H1 (cell line): ENCODE results near the gene STAU1. TPM values are rescaled to one million over a fixed set of nuclear protein-coding genes. Genes with fewer than 3 reads are reported as not detected.

Source experiments
- CTCF ChIA-PET: fragments of 300-600 bp; sonication (Branson Sonifier 250); formaldehyde crosslinking; loops from one replicate; lab custom pipeline; 2021; ENCODE audit not compliant: partially characterized antibody; lab: Charles Lee
- POLR2A ChIA-PET: fragments of 300-600 bp; sonication (Branson Sonifier 250); formaldehyde crosslinking; loops from one replicate; lab custom pipeline; 2021; ENCODE audit warnings: inconsistent platforms; ENCODE audit not compliant: partially characterized antibody; lab: Charles Lee
- DNase-seq, 2 experiments: peaks; one replicate each; pipeline versions ENCODE4 v3.0.0 to v3.0.0-alpha.2; 2010 to 2022; ENCODE audit warnings: low spot score in 2 of 2, low read depth in 1 of 2, mixed read lengths in 1 of 2
- FAIRE-seq: peaks from 2 replicates; lab custom pipeline; 2011; peaks lifted over from hg19 to GRCh38; lab: Jason Lieb, UNC
- H2AFZ ChIP-seq: 2 replicates; pipeline ENCODE4 v1.8.1; 2012; ENCODE audit warnings: low read length, inconsistent platforms
- H2AK5ac ChIP-seq: 2 replicates; pipeline ENCODE4 v1.6.1; 2013; ENCODE audit warnings: low read depth, low read length
- H2BK120ac ChIP-seq: replicated peaks from 2 replicates; pipeline ENCODE3; 2013; ENCODE audit warnings: low read depth, low read length, inconsistent platforms
- H2BK12ac ChIP-seq: 2 replicates; pipeline ENCODE4 v1.6.1; 2013; ENCODE audit warnings: low read depth, low read length
- H2BK15ac ChIP-seq: 2 replicates; pipeline ENCODE4 v1.6.1; 2013; ENCODE audit warnings: low read length
- H2BK20ac ChIP-seq: 2 replicates; pipeline ENCODE4 v1.6.1; 2013; ENCODE audit warnings: low read length
- H2BK5ac ChIP-seq: 2 replicates; pipeline ENCODE4 v1.6.1; 2013; ENCODE audit warnings: low read depth, low read length
- H3K14ac ChIP-seq: 2 replicates; pipeline ENCODE4 v1.6.1; 2013; ENCODE audit warnings: inconsistent platforms; ENCODE audit not compliant: insufficient read length
- H3K18ac ChIP-seq: 2 replicates; pipeline ENCODE4 v1.6.1; 2013; ENCODE audit warnings: low read length; ENCODE audit errors: extremely low read depth
- H3K23ac ChIP-seq: 2 replicates; pipeline ENCODE4 v1.6.1; 2013; ENCODE audit warnings: inconsistent platforms; ENCODE audit not compliant: insufficient read length
- H3K23me2 ChIP-seq: 2 replicates; pipeline ENCODE4 v1.6.1; 2013; ENCODE audit warnings: low read depth, low read length
- H3K27ac ChIP-seq: 2 replicates; pipeline ENCODE4 v1.6.1; 2011; ENCODE audit warnings: low read depth, low read length, inconsistent platforms
- H3K27me3 ChIP-seq, 4 experiments: replicated peaks in 1 of 4; 1 replicate in 1 of 4; 2 replicates in 3 of 4; pipeline versions ENCODE4 v1.6.1 to v1.8.1; 2011 to 2013; ENCODE audit warnings: low read length in 3 of 4, mild to moderate bottlenecking in 3 of 4, inconsistent platforms in 2 of 4, mixed read lengths in 2 of 4, moderate library complexity in 1 of 4; ENCODE audit not compliant: control insufficient read depth in 3 of 4, insufficient read depth in 3 of 4; ENCODE audit errors: extremely low read depth in 1 of 4
- H3K36me3 ChIP-seq, 4 experiments: 2 replicates each; pipeline versions ENCODE4 v1.6.1 to v1.8.1; 2011 to 2013; ENCODE audit warnings: mild to moderate bottlenecking in 4 of 4, low read length in 3 of 4, moderate library complexity in 2 of 4, control low read depth in 1 of 4, inconsistent platforms in 1 of 4; ENCODE audit not compliant: insufficient read depth in 4 of 4, control insufficient read depth in 2 of 4
- H3K4ac ChIP-seq: replicated peaks from 2 replicates; pipeline ENCODE3; 2013; ENCODE audit warnings: low read length, low read depth, mixed read lengths, inconsistent platforms; ENCODE audit not compliant: insufficient read length
- H3K4me1 ChIP-seq, 4 experiments: replicated peaks in 1 of 4; 1 replicate in 1 of 4; 2 replicates in 3 of 4; pipeline versions ENCODE4 v1.6.1 to v1.8.1; 2011 to 2013; ENCODE audit warnings: low read length in 3 of 4, inconsistent platforms in 2 of 4, mixed read lengths in 1 of 4; ENCODE audit not compliant: insufficient read depth in 4 of 4, control insufficient read depth in 3 of 4
- H3K4me2 ChIP-seq, 2 experiments: 2 replicates each; pipeline versions ENCODE4 v1.6.1 to v1.8.1; 2011 to 2013; ENCODE audit warnings: low read depth in 2 of 2, low read length in 2 of 2, control low read depth in 1 of 2, inconsistent platforms in 1 of 2, mild to moderate bottlenecking in 1 of 2; ENCODE audit not compliant: insufficient read depth in 1 of 2
- H3K4me3 ChIP-seq, 4 experiments: fragments of 200-600, 300-600 bp in 1 of 4; sonication (generic), shearing (Covaris generic), sonication (Bioruptor Twin) in 1 of 4; 2 replicates each; pipeline versions ENCODE4 v1.5.1 to v1.8.1; 2011 to 2016; ENCODE audit warnings: low read length in 4 of 4, low read depth in 3 of 4, control low read depth in 2 of 4, inconsistent platforms in 2 of 4, mild to moderate bottlenecking in 2 of 4, mixed read lengths in 1 of 4, moderate library complexity in 1 of 4; ENCODE audit not compliant: insufficient read depth in 2 of 4; ENCODE audit errors: extremely low read depth in 1 of 4
- H3K56ac ChIP-seq: replicated peaks from 2 replicates; pipeline ENCODE3; 2013; ENCODE audit warnings: low read depth, mild to moderate bottlenecking, mixed read lengths, low read length, inconsistent platforms; ENCODE audit not compliant: insufficient read length
- H3K79me1 ChIP-seq: 2 replicates; pipeline ENCODE4 v1.6.1; 2013; ENCODE audit warnings: low read depth, low read length, control low read depth
- H3K79me2 ChIP-seq, 2 experiments: 2 replicates each; pipeline versions ENCODE4 v1.6.1 to v1.8.1; 2012 to 2013; ENCODE audit warnings: low read length in 2 of 2, mild to moderate bottlenecking in 2 of 2, inconsistent platforms in 1 of 2; ENCODE audit not compliant: insufficient read depth in 2 of 2, control insufficient read depth in 1 of 2
- H3K9ac ChIP-seq, 4 experiments: replicated peaks in 1 of 4; 1 replicate in 1 of 4; 2 replicates in 3 of 4; pipeline versions ENCODE4 v1.6.1 to v1.8.1; 2011 to 2013; ENCODE audit warnings: low read depth in 3 of 4, low read length in 3 of 4, control low read depth in 2 of 4, mild to moderate bottlenecking in 2 of 4, moderate library complexity in 2 of 4, inconsistent platforms in 1 of 4; ENCODE audit errors: extremely low read depth in 1 of 4
- H3K9me3 ChIP-seq, 2 experiments: 2 replicates each; pipeline versions ENCODE4 v1.6.1 to v1.8.1; 2012 to 2013; ENCODE audit warnings: mild to moderate bottlenecking in 2 of 2, moderate library complexity in 2 of 2, control low read depth in 1 of 2, inconsistent platforms in 1 of 2, low read depth in 1 of 2, low read length in 1 of 2, mixed read lengths in 1 of 2; ENCODE audit not compliant: insufficient read depth in 2 of 2
- H4K20me1 ChIP-seq, 2 experiments: replicated peaks in 1 of 2; 2 replicates each; pipeline versions ENCODE3 to v1.8.1; 2011 to 2013; ENCODE audit warnings: inconsistent platforms in 2 of 2, low read length in 2 of 2, mild to moderate bottlenecking in 1 of 2; ENCODE audit not compliant: insufficient read depth in 2 of 2, control insufficient read depth in 1 of 2
- H4K5ac ChIP-seq: 2 replicates; pipeline ENCODE4 v1.6.1; 2013; ENCODE audit warnings: low read length, low read depth, mixed read lengths, inconsistent platforms; ENCODE audit not compliant: insufficient read length
- H4K8ac ChIP-seq: 2 replicates; pipeline ENCODE4 v1.8.0; 2013; ENCODE audit warnings: mild to moderate bottlenecking, moderate library complexity, low read length, inconsistent platforms; ENCODE audit not compliant: insufficient read depth; ENCODE audit errors: extremely low read depth
- H4K91ac ChIP-seq: replicated peaks from 2 replicates; pipeline ENCODE3; 2013; ENCODE audit warnings: low read length, mixed read lengths, inconsistent platforms; ENCODE audit not compliant: insufficient read length
- CBX5 ChIP-seq: fragments of 300-800, 300-1000 bp; sonication (generic); IDR thresholded peaks from 2 replicates; pipeline ENCODE4 v1.7.1; 2016; ENCODE audit warnings: antibody characterized with exemption, low read length, low read depth
- CEBPB ChIP-seq: IDR thresholded peaks from 2 replicates; pipeline ENCODE4 v1.6.1; 2012; ENCODE audit warnings: low read depth, low read length
- CHD2 ChIP-seq: IDR thresholded peaks from 2 replicates; pipeline ENCODE4 v1.6.1; 2012; ENCODE audit warnings: low read length, improper control_type of control experiment
- CREB1 ChIP-seq: IDR thresholded peaks from 2 replicates; pipeline ENCODE4 v1.6.1; 2012; ENCODE audit warnings: inconsistent platforms
- EP300 ChIP-seq, 2 experiments: IDR thresholded peaks; 1 replicate in 1 of 2; 2 replicates in 1 of 2; pipeline ENCODE4 v1.6.1; 2011 to 2012; ENCODE audit warnings: low read depth in 2 of 2, low read length in 2 of 2, mild to moderate bottlenecking in 2 of 2, borderline replicate concordance in 1 of 2, inconsistent platforms in 1 of 2, moderate library complexity in 1 of 2
- FOSL1 ChIP-seq: IDR thresholded peaks from 2 replicates; pipeline ENCODE4 v1.6.1; 2011; ENCODE audit warnings: mild to moderate bottlenecking, low read depth, low read length, moderate library complexity; ENCODE audit not compliant: insufficient read depth
- GABPA ChIP-seq: IDR thresholded peaks from 2 replicates; pipeline ENCODE4 v1.6.1; 2011; ENCODE audit warnings: mild to moderate bottlenecking, low read length, moderate library complexity, borderline replicate concordance; ENCODE audit not compliant: insufficient read depth
- MAFK ChIP-seq: IDR thresholded peaks from 2 replicates; pipeline ENCODE4 v1.6.1; 2012; ENCODE audit warnings: low read depth, mild to moderate bottlenecking, improper control_type of control experiment, low read length
- RNF2 ChIP-seq: fragments of 200-900, 300-1000 bp; sonication (generic); IDR thresholded peaks from 2 replicates; pipeline ENCODE4 v1.7.1; 2016; ENCODE audit warnings: borderline replicate concordance, low read depth, mild to moderate bottlenecking, antibody characterized with exemption, low read length; ENCODE audit not compliant: poor library complexity, severe bottlenecking; ENCODE audit errors: missing control alignments
- SIN3A ChIP-seq, 2 experiments: IDR thresholded peaks in 1 of 2; conservative IDR thresholded peaks in 1 of 2; 2 replicates each; pipeline ENCODE4 v1.6.1; 2011 to 2012; ENCODE audit warnings: low read length in 2 of 2, improper control_type of control experiment in 1 of 2, low read depth in 1 of 2, mild to moderate bottlenecking in 1 of 2
- SP1 ChIP-seq: IDR thresholded peaks from 2 replicates; pipeline ENCODE4 v1.6.1; 2011; ENCODE audit warnings: low read depth, low read length
- TEAD4 ChIP-seq: IDR thresholded peaks from 2 replicates; pipeline ENCODE4 v1.6.1; 2012; ENCODE audit warnings: low read depth, low read length, inconsistent platforms, mixed read lengths
- WGBS, 2 experiments: shearing (Covaris generic) in 1 of 2; methylation state at CpG; one replicate each; pipeline versions ENCODE4 v1.1.6 to v1.1.7; 2013 to 2015; ENCODE audit warnings: low lambda C conversion rate in 2 of 2, mixed read lengths in 2 of 2, inconsistent platforms in 1 of 2, low coverage in 1 of 2, missing lambda C conversion rate in 1 of 2; ENCODE audit not compliant: insufficient replicate concordance in 2 of 2, insufficient coverage in 1 of 2, insufficient read length in 1 of 2; ENCODE audit errors: extremely low coverage in 1 of 2, missing lambda C conversion rate in 1 of 2; 5-methylcytosine and 5-hydroxymethylcytosine counted together
- polyA plus RNA-seq, 7 experiments: library from polyadenylated mRNA; depleted of rRNA in 3 of 7; stranded (reverse) in 5 of 7; unstranded in 2 of 7; fragments of >200 nt in 5 of 7; fragments of 200-250 nt in 2 of 7; gene quantifications; 1 replicate in 5 of 7; 2 replicates in 1 of 7; 4 replicates in 1 of 7; pipeline versions ENCODE4 v1.2.1 to v1.2.3, GENCODE V29; 2011 to 2013; ENCODE audit warnings: missing spikeins in 2 of 7, mixed read lengths in 2 of 7
- total RNA-seq: library from RNA; stranded (reverse); fragmentation: NEBNext Ultra II Directional; extraction: Animal tissue kit (Norgen Biotek cat#: 25700); gene quantifications from 2 replicates; pipeline ENCODE4 v1.2.1, GENCODE V29; 2021
- TF ChIP-seq, protein P1 (sequence below): IDR thresholded peaks from 2 replicates; pipeline ENCODE4 v1.6.1; 2012; ENCODE audit warnings: inconsistent platforms

The STAU1 gene
- total and polyA plus RNA-seq, 2 of the 8 experiments (the other 6 are each of a cell fraction or from before 2014, with no cell fraction given): 41.4 to 107 TPM

DNA sequence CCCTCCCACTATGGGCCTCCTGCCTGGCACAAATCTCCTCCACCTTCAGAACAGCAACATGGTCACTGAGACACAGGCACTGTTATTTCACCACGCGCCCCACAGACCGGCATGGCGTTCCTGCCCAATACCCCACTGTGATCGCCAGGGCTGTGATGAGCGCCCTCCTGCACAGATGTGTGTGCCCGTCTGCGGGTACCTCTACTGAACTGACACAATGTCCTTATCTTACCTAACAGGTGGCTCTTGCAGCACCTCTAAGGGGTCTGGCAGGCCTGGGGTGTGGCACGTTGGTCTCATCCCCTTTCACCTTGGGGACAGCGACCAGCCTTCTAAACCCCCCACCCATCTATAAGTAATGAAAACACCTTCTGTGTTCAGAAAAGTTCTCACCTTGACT, 64.2 kb downstream of the STAU1 start:
- H4K8ac ChIP-seq: no peak overlapping the region
- no peaks in the 10 kb centered on the region for H3K4me1 ChIP-seq
- peaks cover 0 to 2% of the 10 kb centered on the region in 2 experiments for H4K20me1 ChIP-seq
- H3K23ac ChIP-seq: no peak overlapping the region
- no peak for DNase-seq
- H4K91ac ChIP-seq: no peak overlapping the region
- no peak overlapping the region for H2BK5ac ChIP-seq
- no peaks in the 10 kb centered on the region for H3K23me2 ChIP-seq
- no peak for FAIRE-seq
- CTCF ChIA-PET: no interaction called here
- no peak overlapping the region for H4K5ac ChIP-seq
- H2BK15ac ChIP-seq: no peak overlapping the region
- TF ChIP-seq EP300 (IDR thresholded peaks at IDR 0.05; ENCODE audit: borderline replicate concordance in 1 of 2, low read depth in 2 of 2, low read length in 2 of 2) (no peak), MAFK (no peak), CREB1 (no peak), SP1 (no peak), CEBPB (no peak), SIN3A (conservative IDR thresholded peaks at IDR 0.05 in 1 of 2, IDR thresholded peaks at IDR 0.05 in 1 of 2; ENCODE audit: low read depth in 1 of 2, low read length in 2 of 2) (no peak), GABPA (no peak), CHD2 (no peak), RNF2 (no peak), TEAD4 (no peak), FOSL1 (no peak), CBX5 (no peak)
- TF ChIP-seq, protein P1, sequence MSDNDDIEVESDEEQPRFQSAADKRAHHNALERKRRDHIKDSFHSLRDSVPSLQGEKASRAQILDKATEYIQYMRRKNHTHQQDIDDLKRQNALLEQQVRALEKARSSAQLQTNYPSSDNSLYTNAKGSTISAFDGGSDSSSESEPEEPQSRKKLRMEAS: no peak
- no peaks in the 10 kb centered on the region for H3K79me1 ChIP-seq
- H3K18ac ChIP-seq: no peak overlapping the region
- no peak overlapping the region for H3K4ac ChIP-seq
- H2BK120ac ChIP-seq: no peak overlapping the region
- no peak overlapping the region for H3K56ac ChIP-seq
- no peak overlapping the region for H3K4me3 ChIP-seq
- no peak overlapping the region for H2AFZ ChIP-seq
- no peaks in the 10 kb centered on the region for H3K9me3 ChIP-seq
- no peak overlapping the region for H3K4me2 ChIP-seq
- H3K14ac ChIP-seq: no peak overlapping the region
- H3K36me3 ChIP-seq: peaks cover 4 to 30% (median 24%) of the 10 kb centered on the region in 4 experiments; a peak in 7 of 8 replicates
- no peak overlapping the region for H3K27ac ChIP-seq
- POLR2A ChIA-PET: no interaction called here
- WGBS, 2 experiments: 93% methylated on average over 8 of the region's 10 CpGs; no CpG with 5 or more reads in 1 of the 2 experiments
- H2BK20ac ChIP-seq: no peak overlapping the region
- no peak overlapping the region for H2AK5ac ChIP-seq
- H3K79me2 ChIP-seq: no peaks in the 10 kb centered on the region
- H3K27me3 ChIP-seq: no peaks in the 10 kb centered on the region
- no peak overlapping the region for H3K9ac ChIP-seq
- no peak overlapping the region for H2BK12ac ChIP-seq
